Stomach (tissue), 9 donors: ENCODE results near the gene TCP10L. TPM values are rescaled to one million over a fixed set of nuclear protein-coding genes. Genes with fewer than 3 reads are reported as not detected.
A peak's percentile ranks its signal among the peaks of the same experiment; 100 is the strongest.

Experiments
- DNase-seq, 2 donors: peaks; one replicate each; pipeline versions ENCODE4 v3.0.0 to v3.0.0-alpha.2; 2013 to 2019
- H3K27ac ChIP-seq, 5 donors: fragments of 200-600 bp in 4 of 5; sonication (generic) in 4 of 5; one replicate each; pipeline ENCODE4 v1.5.1; 2013 to 2019; ENCODE audit warnings: mild to moderate bottlenecking in 1 of 5, moderate library complexity in 1 of 5
- H3K27me3 ChIP-seq, 3 donors: fragments of 200-600 bp; sonication (generic); one replicate each; pipeline ENCODE4 v1.5.1; 2017 to 2019; ENCODE audit warnings: mixed run types in 1 of 3
- H3K36me3 ChIP-seq, 4 donors: fragments of 200-600 bp; sonication (generic); 1 replicate in 3 of 4; 2 replicates in 1 of 4; pipeline ENCODE4 v1.5.1; 2016 to 2019
- H3K4me1 ChIP-seq, 4 donors: fragments of 200-600 bp; sonication (generic); one replicate each; pipeline ENCODE4 v1.5.1; 2016 to 2019
- H3K4me3 ChIP-seq, 4 donors: fragments of 200-600 bp; sonication (generic) in 3 of 4; one replicate each; pipeline ENCODE4 v1.5.1; 2016 to 2019; ENCODE audit warnings: mild to moderate bottlenecking in 1 of 4
- H3K9me3 ChIP-seq, 4 donors: fragments of 200-600 bp; sonication (generic); one replicate each; pipeline ENCODE4 v1.5.1; 2016 to 2019
- EP300 ChIP-seq: sonication (generic); formaldehyde crosslinking; IDR thresholded peaks from one replicate; pipeline ENCODE4 v1.6.1; 2017; ENCODE audit warnings: antibody characterized with exemption
- POLR2A ChIP-seq, 4 donors: fragments of 450-650 bp; IDR thresholded peaks; one replicate each; pipeline ENCODE4 v1.6.1; 2016; ENCODE audit warnings: antibody characterized with exemption in 4 of 4, control low read depth in 2 of 4, mild to moderate bottlenecking in 1 of 4, moderate library complexity in 1 of 4
- POLR2AphosphoS5 ChIP-seq, 3 donors: sonication (generic); formaldehyde crosslinking; IDR thresholded peaks; one replicate each; pipeline ENCODE4 v1.6.1; 2016; ENCODE audit warnings: antibody characterized with exemption in 3 of 3
- WGBS, 5 donors: extraction: QIAGEN DNeasy Blood & Tissue Kit in 3 of 5; methylation state at CpG; one replicate each; pipeline versions ENCODE4 v1.1.5 to v1.1.7; 2013 to 2018; 5-methylcytosine and 5-hydroxymethylcytosine counted together
- intact Hi-C: fragments of 100-400 bp; cut with DNase I; formaldehyde crosslinking; loops from one replicate; pipeline ENCODE4 v1.15.1; 2023; ENCODE audit warnings: low total_unique reads
- polyA plus RNA-seq, 3 donors: library from polyadenylated mRNA; stranded (reverse); fragments of 200-250 nt; gene quantifications; one replicate each; pipeline ENCODE4 v1.2.3, GENCODE V29; 2013
- total RNA-seq, 5 donors: library from RNA; depleted of rRNA; stranded (reverse); fragments of >200 nt; gene quantifications; one replicate each; pipeline versions ENCODE4 v1.1.0 to v1.2.3, GENCODE V29; 2014 to 2016
- TF ChIP-seq, protein P1 (sequence below), 7 experiments: fragments of 450-650 bp in 4 of 7; fragments of 200-600 bp in 3 of 7; sonication (generic) in 3 of 7; IDR thresholded peaks; one replicate each; pipeline ENCODE4 v1.5.1; 2016 to 2019; ENCODE audit warnings: antibody characterized with exemption in 7 of 7, control low read depth in 2 of 7, mild to moderate bottlenecking in 1 of 7
- donor health status: healthy with polysubstance abuse.
- donor health status: Bipolar disorder and iron deficiency.
- donor health status: healthy.

The TCP10L gene
- total and polyA plus RNA-seq, 8 donors: 0.73 to 1.3 TPM; not detected in 6

- TF ChIP-seq POLR2AphosphoS5 (IDR thresholded peaks at IDR 0.05): no peak
- no peak for TF ChIP-seq POLR2A (IDR thresholded peaks at IDR 0.05)
- no peak for TF ChIP-seq EP300
- TF ChIP-seq, protein P1, sequence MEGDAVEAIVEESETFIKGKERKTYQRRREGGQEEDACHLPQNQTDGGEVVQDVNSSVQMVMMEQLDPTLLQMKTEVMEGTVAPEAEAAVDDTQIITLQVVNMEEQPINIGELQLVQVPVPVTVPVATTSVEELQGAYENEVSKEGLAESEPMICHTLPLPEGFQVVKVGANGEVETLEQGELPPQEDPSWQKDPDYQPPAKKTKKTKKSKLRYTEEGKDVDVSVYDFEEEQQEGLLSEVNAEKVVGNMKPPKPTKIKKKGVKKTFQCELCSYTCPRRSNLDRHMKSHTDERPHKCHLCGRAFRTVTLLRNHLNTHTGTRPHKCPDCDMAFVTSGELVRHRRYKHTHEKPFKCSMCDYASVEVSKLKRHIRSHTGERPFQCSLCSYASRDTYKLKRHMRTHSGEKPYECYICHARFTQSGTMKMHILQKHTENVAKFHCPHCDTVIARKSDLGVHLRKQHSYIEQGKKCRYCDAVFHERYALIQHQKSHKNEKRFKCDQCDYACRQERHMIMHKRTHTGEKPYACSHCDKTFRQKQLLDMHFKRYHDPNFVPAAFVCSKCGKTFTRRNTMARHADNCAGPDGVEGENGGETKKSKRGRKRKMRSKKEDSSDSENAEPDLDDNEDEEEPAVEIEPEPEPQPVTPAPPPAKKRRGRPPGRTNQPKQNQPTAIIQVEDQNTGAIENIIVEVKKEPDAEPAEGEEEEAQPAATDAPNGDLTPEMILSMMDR (IDR thresholded peaks at IDR 0.05): no peak
- no peak overlapping the region for H3K4me3 ChIP-seq
- peak in 1 of 2 donors; percentile 25 for DNase-seq
- 50 to 59% (median 52%) methylated on average over 3 to 15 of the region's 15 CpGs for WGBS, 5 donors
- intact Hi-C loops: no loop called here
- H3K36me3 ChIP-seq: peaks cover 0 to 5% (median 0%) of the 10 kb centered on the region in 4 donors
- peaks cover 0 to 2% (median 0%) of the 10 kb centered on the region in 3 donors for H3K27me3 ChIP-seq
- no peak overlapping the region for H3K27ac ChIP-seq
- H3K4me1 ChIP-seq: no peaks in the 10 kb centered on the region
- no peaks in the 10 kb centered on the region for H3K9me3 ChIP-seq
Observed at GRCh38 chr21:32578107-32578691, 7.1 kb downstream of the TCP10L start.

DNA sequence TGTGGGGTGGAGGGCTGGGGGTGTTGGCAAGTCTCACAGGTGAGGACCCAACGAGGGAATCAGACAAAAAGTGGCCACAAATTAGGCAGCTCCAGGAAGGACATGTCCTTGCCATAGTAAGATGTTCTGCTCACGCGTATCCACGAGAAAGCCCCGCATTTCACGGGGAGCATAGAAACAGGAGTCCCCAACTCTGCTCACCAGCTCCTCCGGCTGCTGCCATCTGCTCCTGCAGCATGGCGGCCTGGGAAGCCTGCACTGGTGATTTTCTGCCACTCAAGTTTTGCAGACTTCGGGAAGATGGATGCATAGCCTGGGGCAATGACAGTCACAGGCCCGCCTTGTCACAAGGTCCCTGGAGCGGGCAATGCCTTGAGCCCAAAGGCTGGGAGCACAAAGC, 9.3 kb downstream of the TCP10L start:
- Histone ChIP-seq H3K36me3 (peaks cover 0 to 5% (median 0%) of the 10 kb centered on the region in 4 donors), H3K4me3 (no peak overlapping the region), H3K4me1 (no peaks in the 10 kb centered on the region), H3K27me3 (peaks cover 0 to 9% (median 0%) of the 10 kb centered on the region in 3 donors), H3K9me3 (no peaks in the 10 kb centered on the region), H3K27ac (no peak overlapping the region)
- intact Hi-C loops: no loop called here
- TF ChIP-seq EP300 (no peak), POLR2AphosphoS5 (IDR thresholded peaks at IDR 0.05) (no peak), POLR2A (IDR thresholded peaks at IDR 0.05) (no peak)
- TF ChIP-seq, protein P1 (IDR thresholded peaks at IDR 0.05): no peak
- DNase-seq: no peak
- 86 to 94% (median 89%) methylated on average over 6 to 11 of the region's 11 CpGs for WGBS, 5 donors

- Histone ChIP-seq H3K9me3 (no peaks in the 10 kb centered on the region), H3K4me3 (no peak overlapping the region), H3K36me3 (peaks cover 0 to 5% (median 0%) of the 10 kb centered on the region in 4 donors), H3K4me1 (peaks cover 0 to under 1% (median 0%) of the 10 kb centered on the region in 4 donors), H3K27ac (no peak overlapping the region), H3K27me3 (peaks cover 0 to 9% (median 0%) of the 10 kb centered on the region in 3 donors)
- no peak for DNase-seq
- intact Hi-C loops: no loop called here
- WGBS, 5 donors: 86 to 90% (median 89%) methylated on average over 23 to 26 of the region's 26 CpGs
- TF ChIP-seq POLR2AphosphoS5 (IDR thresholded peaks at IDR 0.05): no peak
- TF ChIP-seq EP300: no peak
- TF ChIP-seq POLR2A (IDR thresholded peaks at IDR 0.05): no peak
- TF ChIP-seq, protein P1 (IDR thresholded peaks at IDR 0.05): no peak
Observed at GRCh38 chr21:32574946-32575925, 10.1 kb downstream of the TCP10L start.
